Heart right ventricle (tissue), 16 donors: ENCODE data around the gene KCNA10. TPM values are rescaled to one million over a fixed set of nuclear protein-coding genes. Genes with fewer than 3 reads are reported as not detected.
"Not testable (repeated sequence)": the region's sequence is repeated elsewhere in the genome, so short reads cannot be mapped to it uniquely, and the experiment has no call there.

Experiments
- ATAC-seq, 8 donors: fragments of 200-7000 bp; cut with Tn5 transposase; one replicate each; pipeline ENCODE4 v1.9.1; 2020; ENCODE audit warnings: mild to moderate bottlenecking in 8 of 8, moderate library complexity in 8 of 8, moderate number of reproducible peaks in 1 of 8
- DNase-seq, 2 donors: peaks; one replicate each; pipeline ENCODE4 v3.0.0-alpha.2; 2020
- H3K27ac ChIP-seq, 10 donors: fragments of 200-600 bp; sonication (generic) in 2 of 10; one replicate each; pipeline versions ENCODE4 v1.5.0 to v1.8.0; 2020 to 2022; ENCODE audit warnings: mild to moderate bottlenecking in 3 of 10
- H3K27me3 ChIP-seq, 7 donors: fragments of 200-600 bp; one replicate each; pipeline ENCODE4 v1.8.0; 2021 to 2022; ENCODE audit warnings: mild to moderate bottlenecking in 2 of 7
- H3K36me3 ChIP-seq, 9 donors: fragments of 200-600 bp; sonication (generic) in 1 of 9; one replicate each; pipeline versions ENCODE4 v1.5.0 to v1.8.0; 2020 to 2022; ENCODE audit warnings: mild to moderate bottlenecking in 2 of 9
- H3K4me1 ChIP-seq, 9 donors: fragments of 200-600 bp; sonication (generic) in 1 of 9; one replicate each; pipeline versions ENCODE4 v1.5.0 to v1.8.0; 2020 to 2022; ENCODE audit warnings: mild to moderate bottlenecking in 4 of 9
- H3K4me3 ChIP-seq, 10 donors: fragments of 200-600 bp; sonication (generic) in 2 of 10; one replicate each; pipeline versions ENCODE4 v1.5.0 to v1.8.0; 2020 to 2022; ENCODE audit warnings: mild to moderate bottlenecking in 7 of 10, moderate library complexity in 2 of 10
- H3K9me3 ChIP-seq, 11 donors: fragments of 200-600 bp in 10 of 11; sonication (generic) in 2 of 11; one replicate each; pipeline versions ENCODE4 v1.5.0 to v1.8.0; 2013 to 2022; ENCODE audit warnings: mild to moderate bottlenecking in 2 of 11, control low read depth in 1 of 11, moderate library complexity in 1 of 11
- CTCF ChIP-seq, 9 donors: fragments of 200-600 bp; sonication (generic) in 2 of 9; IDR thresholded peaks; one replicate each; pipeline versions ENCODE4 v1.5.0 to v1.8.0; 2021 to 2022; ENCODE audit warnings: antibody characterized with exemption in 9 of 9, mild to moderate bottlenecking in 5 of 9, moderate library complexity in 1 of 9
- WGBS, 2 donors: extraction: QIAGEN DNeasy Blood & Tissue Kit; methylation state at CpG; one replicate each; pipeline ENCODE4 v1.1.7; 2013; ENCODE audit warnings: inconsistent platforms in 1 of 2; 5-methylcytosine and 5-hydroxymethylcytosine counted together
- intact Hi-C, 10 donors: fragments of 100-400 bp; cut with DNase I; formaldehyde crosslinking; loops; one replicate each; pipeline versions ENCODE4 v1.11.1 to v1.14.2; 2022
- polyA plus RNA-seq, 2 donors: library from polyadenylated mRNA; stranded (reverse); fragments of 200-250 nt; gene quantifications; one replicate each; pipeline ENCODE4 v1.2.3, GENCODE V29; 2013
- total RNA-seq, 10 donors: library from RNA; stranded (reverse); fragmentation: NEBNext Ultra II Directional in 3 of 10; extraction: Animal tissue kit (Norgen Biotek cat#: 25700) in 3 of 10; gene quantifications; one replicate each; pipeline versions ENCODE4 v1.2.1 to v1.2.4, GENCODE V29; 2021 to 2023
- donor health status: Arrhythmogenic right ventricular cardiomyopathy.
- donor health status: ischemic (EF 13 %, LVEDD 7.1; RV severe dilation, severe dysfunction).
- donor health status: healthy with polysubstance abuse.
- donor health status: DM: no; HTN: yes; CAD: no.
- donor health status: DM: no; HTN: no; CAD: no.
- donor health status: ischemic (EF 25% LVEDD 6.9; RV normal size, moderate dysfunction).
- donor health status: ischemic (EF 25% LVEDD 5.7; RV mildly dilated, moderate dysfunction).
- donor health status: healthy.
- donor health status: DM: yes; HTN: yes; CAD: no.
- donor health status: Ischemic cardiomyopathy.
- donor health status: ischemic (EF 35%, LVEDD 5.7; RV mildly dilated, moderate dysfunction).
- donor health status: nonischemic (EF 11% LVEDD 7.7; RV severe dilation, severe dysfunction).
- donor health status: DM: yes; HTN: yes; CAD: no.
- donor health status: PGD.
- donor health status: ischemic (EF 29% LVEDD 5.4; RV normal size, mild dysfunction).
- donor health status: nonischemic (EF 23%, LVEDD 6.1; RV moderate dilation, normal function).

Gene KCNA10
- total and polyA plus RNA-seq, 12 donors = not detected

- H3K36me3 ChIP-seq = no peaks in the 10 kb centered on the region
- H3K27me3 ChIP-seq = peaks cover 0 to 10% (median 0%) of the 10 kb centered on the region in 7 donors
- no peaks in the 10 kb centered on the region for H3K9me3 ChIP-seq
- H3K4me3 ChIP-seq = no peak overlapping the region
- intact Hi-C loops = no loop called here
- TF ChIP-seq CTCF (IDR thresholded peaks at IDR 0.05) = no peak
- no peak for DNase-seq
- no peak for ATAC-seq
- WGBS, 2 donors = 60 to 71% methylated on average over 8 of the region's 8 CpGs
- no peaks in the 10 kb centered on the region for H3K4me1 ChIP-seq
- H3K27ac ChIP-seq = no peak overlapping the region
Measured at GRCh38 chr1:110513511-110513910, 5.5 kb downstream of the KCNA10 start.

GRCh38 chr1:110511436-110511835 is 7.5 kb downstream of the KCNA10 start:
- Histone ChIP-seq H3K27ac (no peak overlapping the region), H3K4me3 (no peak overlapping the region), H3K27me3 (peaks cover 0 to 4% (median 0%) of the 10 kb centered on the region in 7 donors), H3K4me1 (peaks cover 0 to 5% (median 0%) of the 10 kb centered on the region in 9 donors), H3K36me3 (no peaks in the 10 kb centered on the region), H3K9me3 (no peaks in the 10 kb centered on the region)
- WGBS, 2 donors = 94% methylated on average over 6 of the region's 6 CpGs
- intact Hi-C loops = no loop called here
- no peak for DNase-seq
- TF ChIP-seq CTCF (IDR thresholded peaks at IDR 0.05) = no peak
- no peak for ATAC-seq

- WGBS, 2 donors = 90% methylated on average over 5 of the region's 5 CpGs
- H3K4me3 ChIP-seq, H3K4me1 ChIP-seq, H3K36me3 ChIP-seq, ATAC-seq, H3K27me3 ChIP-seq, H3K9me3 ChIP-seq, DNase-seq, intact Hi-C loops, H3K27ac ChIP-seq: not testable (repeated sequence)
Measured at GRCh38 chr1:110510921-110511320, 8.1 kb downstream of the KCNA10 start.

- 94 to 97% methylated on average over 6 of the region's 6 CpGs for WGBS, 2 donors
Measured at GRCh38 chr1:110509655-110510054, 9.3 kb downstream of the KCNA10 start.

More at GRCh38 chr1:110509655-110510054, 9.3 kb downstream of the KCNA10 start:
- ATAC-seq (no peak), DNase-seq (no peak)
- peaks cover 0 to 5% (median 0%) of the 10 kb centered on the region in 9 donors for H3K4me1 ChIP-seq
- H3K27ac ChIP-seq = no peak overlapping the region
- no peaks in the 10 kb centered on the region for H3K9me3 ChIP-seq
- H3K36me3 ChIP-seq = no peaks in the 10 kb centered on the region
- intact Hi-C loops = no loop called here
- peaks cover 0 to 6% (median 0%) of the 10 kb centered on the region in 7 donors for H3K27me3 ChIP-seq
- H3K4me3 ChIP-seq = no peak overlapping the region
- no peak for TF ChIP-seq CTCF (IDR thresholded peaks at IDR 0.05)
